SK-N-SH (cell line): Measurements from ENCODE around the gene MEGF8.

Experiments used
- CTCF ChIP-seq: fragments of 200-600 bp; sonication (generic); IDR thresholded peaks from 2 replicates; pipeline ENCODE4 v1.6.1; 2017; ENCODE audit warnings: antibody characterized with exemption, mild to moderate bottlenecking, moderate library complexity
- GATA2 ChIP-seq: sonication (generic); formaldehyde crosslinking; IDR thresholded peaks from 2 replicates; pipeline ENCODE4 v1.5.0; 2020; ENCODE audit warnings: mild to moderate bottlenecking, missing genetic modification reagents

GRCh38 chr19:42288387-42288786, 37.0 kb upstream of the MEGF8 start:
- no peak for TF ChIP-seq CTCF
- TF ChIP-seq GATA2 (CRISPR knock-in tag): no peak
